NK-92 (cell line): ENCODE data around the gene S100A4.
"Not testable (repeated sequence)": the region's sequence is repeated elsewhere in the genome, so short reads cannot be mapped to it uniquely, and the experiment has no call there.

Experiments
- DNase-seq: peaks from one replicate; lab custom pipeline; 2025; ENCODE audit not compliant: unreplicated experiment; lab: John Stamatoyannopoulos, UW

The S100A4 gene

GRCh38 chr1:153567621-153568366 lies 22.2 kb upstream of the S100A4 start:
- no peak for DNase-seq

DNA sequence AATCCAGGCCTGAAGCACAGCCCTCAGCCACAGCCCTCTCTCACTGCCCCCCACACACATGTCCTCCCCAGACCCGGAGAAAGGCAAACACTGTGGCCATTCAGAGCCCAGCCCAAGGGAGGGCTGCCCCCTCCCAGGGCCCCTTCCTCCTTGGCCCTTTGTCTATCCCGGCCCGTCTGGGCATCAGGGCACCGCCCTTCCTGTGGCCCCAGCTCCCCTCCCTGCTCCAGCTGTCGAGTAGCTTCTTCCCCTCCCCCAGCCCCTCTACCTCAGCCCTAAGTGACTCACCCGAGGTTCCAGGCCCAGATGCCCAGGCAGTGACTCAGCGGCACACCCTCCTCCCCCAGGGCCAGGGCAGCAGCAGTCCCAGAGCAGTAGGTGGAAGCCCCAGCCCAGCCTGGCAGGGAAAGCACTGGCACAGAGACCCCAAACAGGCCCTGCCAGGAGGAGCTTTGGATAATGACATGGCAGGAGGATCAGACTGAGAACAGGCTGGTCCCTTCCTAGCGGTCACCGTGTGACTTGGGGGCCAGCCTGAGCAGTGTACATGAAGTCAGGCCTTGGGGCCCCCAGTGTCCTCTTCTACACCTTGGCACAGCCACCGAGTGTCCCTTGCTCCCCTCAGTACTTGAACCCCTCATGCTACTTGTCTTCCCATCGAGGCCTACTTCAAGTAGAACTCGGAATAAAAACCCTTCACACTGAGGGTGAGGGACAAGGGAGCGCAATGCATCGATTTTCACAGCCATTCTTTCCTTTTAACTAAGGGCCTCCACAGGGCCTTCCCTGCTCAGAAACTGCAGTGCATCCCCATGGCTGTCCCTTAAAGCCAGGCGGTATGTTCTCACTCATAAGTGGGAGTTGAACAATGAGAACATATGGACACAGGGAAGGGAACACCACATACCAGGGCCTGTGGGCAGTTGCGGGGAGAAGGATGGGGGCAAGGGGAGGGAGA lies 21.1 kb upstream of the S100A4 start:
- DNase-seq, result no peak

DNA sequence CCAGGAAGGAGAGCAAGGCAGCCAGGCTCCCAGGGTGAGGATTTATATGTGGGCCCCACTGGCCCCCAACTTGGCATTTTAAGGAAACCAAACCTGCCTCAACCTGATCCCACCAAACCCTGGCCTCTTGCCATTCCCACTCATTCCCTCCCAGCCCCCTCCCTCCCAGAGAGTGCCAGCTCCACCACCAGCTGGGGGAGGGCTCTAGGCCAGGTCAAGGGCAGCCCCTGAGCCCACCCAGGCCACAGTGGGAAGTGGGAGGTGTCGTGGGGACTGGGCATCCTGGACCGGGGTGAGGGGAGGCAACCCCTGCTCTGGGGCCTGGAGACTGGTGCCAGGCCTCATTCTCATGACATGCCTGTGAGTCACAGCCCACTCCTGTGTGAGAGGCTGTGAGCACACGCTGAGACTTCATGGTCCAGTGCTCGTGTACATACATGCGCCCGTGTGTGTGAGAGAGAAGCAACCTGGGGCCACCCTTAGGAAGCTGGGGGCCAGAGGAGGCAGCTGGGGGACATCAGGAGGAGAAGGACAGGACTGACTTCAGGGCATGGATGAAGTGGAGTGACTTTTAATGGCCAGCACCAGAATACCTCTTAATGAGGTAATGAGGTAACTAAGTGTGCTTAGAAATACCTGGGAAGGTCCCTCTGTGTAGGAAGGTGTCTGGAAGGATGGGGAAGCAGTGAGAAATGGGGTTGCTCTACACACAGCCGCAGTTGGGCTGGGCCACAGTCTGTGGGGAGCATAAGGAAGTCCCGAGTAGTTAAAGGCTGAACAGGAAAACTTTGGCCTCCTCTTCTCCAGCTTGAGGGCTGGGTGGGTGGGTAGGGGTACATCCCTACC lies 20.1 kb upstream of the S100A4 start, which contains the start of gene S100A2:
Gene S100A2 (minus strand): TSS at position 316 of the 846 bp plus-strand sequence. CDS start 1,967 bp downstream, outside the sequence.
- no peak for DNase-seq

- no peak for DNase-seq
Observed at GRCh38 chr1:153563991-153564390, 18.4 kb upstream of the S100A4 start.

DNA sequence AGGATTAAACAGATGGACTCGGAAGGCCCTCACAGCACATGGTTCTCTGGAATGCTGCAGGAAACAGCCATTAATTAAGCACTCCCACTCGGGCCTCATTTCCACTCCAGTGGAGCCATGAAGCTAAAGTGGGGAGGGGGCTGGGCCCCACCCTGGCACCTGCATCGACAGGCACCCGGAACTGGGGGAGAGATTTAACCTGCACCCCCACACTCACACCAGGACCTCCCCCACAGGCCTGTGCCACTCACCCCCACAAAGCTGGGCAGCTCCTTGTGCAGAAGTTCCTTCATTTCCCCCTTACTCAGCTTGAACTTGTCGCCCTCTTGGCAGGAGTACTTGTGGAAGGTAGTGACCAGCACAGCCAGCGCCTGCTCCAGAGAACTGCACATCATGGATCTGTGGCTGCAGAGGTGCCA lies 17.9 kb upstream of the S100A4 start:
- DNase-seq, result no peak

DNA sequence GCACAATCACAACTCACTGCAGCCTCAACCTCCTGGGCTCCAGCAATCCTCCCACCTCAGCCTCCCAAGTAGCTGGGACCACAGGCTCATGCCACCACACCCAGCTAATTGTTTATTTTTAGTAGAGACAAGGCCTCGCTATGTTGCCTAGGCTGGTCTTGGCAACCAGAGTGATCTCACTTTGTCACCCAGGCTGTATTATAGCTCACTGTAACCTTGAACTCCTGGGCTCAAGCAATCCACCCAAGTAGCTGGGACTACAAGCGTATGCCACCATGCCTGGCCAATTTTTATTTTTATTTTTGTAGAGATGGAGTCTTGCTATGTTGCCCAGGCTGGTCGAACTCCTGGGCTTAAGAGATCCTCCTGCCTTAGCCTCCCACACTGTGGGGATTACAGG lies 16.4 kb upstream of the S100A4 start:
- not testable (repeated sequence) for DNase-seq

GRCh38 chr1:153561466-153561985 lies 15.9 kb upstream of the S100A4 start:
- no peak for DNase-seq

GRCh38 chr1:153560771-153561465 lies 15.3 kb upstream of the S100A4 start:
- no peak for DNase-seq

GRCh38 chr1:153560241-153560640 lies 14.6 kb upstream of the S100A4 start:
- DNase-seq, result no peak

DNA sequence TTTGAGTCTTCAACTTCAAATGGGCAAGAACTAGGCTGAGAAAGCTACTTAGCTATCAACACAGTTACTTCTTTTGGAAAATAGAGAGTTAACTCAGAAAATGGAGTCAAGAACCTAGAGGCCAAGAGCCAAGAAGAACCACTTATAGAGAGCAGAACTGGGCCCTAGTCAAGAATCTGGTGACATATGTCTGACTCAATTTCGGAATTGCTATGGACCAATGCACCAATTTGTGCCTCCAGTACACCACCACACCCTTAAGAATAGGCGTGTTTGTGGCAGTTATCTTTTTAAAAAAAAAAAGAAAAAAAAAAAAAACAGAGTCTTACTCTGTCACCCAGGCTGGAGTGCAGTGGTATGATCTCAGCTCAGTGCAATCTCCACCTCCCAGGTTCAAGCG lies 12.3 kb upstream of the S100A4 start:
- DNase-seq, result no peak

- DNase-seq, result no peak
Observed at GRCh38 chr1:153556348-153556747, 10.7 kb upstream of the S100A4 start.

- no peak for DNase-seq
Observed at GRCh38 chr1:153553830-153554541, 8.4 kb upstream of the S100A4 start.

DNA sequence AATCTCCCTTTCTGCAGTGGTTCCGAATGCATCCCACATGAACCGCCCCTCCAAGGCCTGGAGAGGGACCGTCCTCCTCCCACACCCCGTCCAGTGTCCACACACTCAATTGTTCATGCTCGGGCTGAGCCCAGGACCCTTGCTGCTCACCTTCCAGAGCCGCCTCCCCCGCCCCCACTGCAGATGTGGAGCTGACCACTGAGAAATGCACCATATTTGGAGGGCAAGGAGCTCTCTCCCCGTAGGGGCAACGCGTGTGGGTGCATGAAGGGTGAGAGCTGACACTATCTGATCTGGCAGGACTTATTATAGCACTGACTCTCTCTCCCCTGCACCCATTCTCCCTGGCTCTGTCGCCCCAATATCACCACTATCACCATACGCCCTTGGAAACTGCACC lies 7.5 kb upstream of the S100A4 start:
- DNase-seq, result no peak

- DNase-seq, result no peak
Observed at GRCh38 chr1:153552335-153552734, 6.7 kb upstream of the S100A4 start.

GRCh38 chr1:153550827-153551500 lies 5.4 kb upstream of the S100A4 start:
- no peak for DNase-seq

- no peak for DNase-seq
Observed at GRCh38 chr1:153550398-153550758, 4.8 kb upstream of the S100A4 start.

- DNase-seq, result no peak
Observed at GRCh38 chr1:153549741-153550397, 4.3 kb upstream of the S100A4 start.
